HG03439 (cell line): ENCODE measurements around the gene LENG1.
A peak's percentile ranks its signal among the peaks of the same experiment; 100 is the strongest.

Experiments
- ATAC-seq: cut with Tn5 transposase; IDR thresholded peaks from one replicate; pipeline ENCODE4 v1.9.1; 2021; ENCODE audit warnings: mild to moderate bottlenecking, moderate library complexity; ENCODE audit not compliant: unreplicated experiment

Gene LENG1

GRCh38 chr19:54114340-54115108 lies 45.0 kb downstream of the LENG1 start:
- ATAC-seq = peak; percentile 3

DNA sequence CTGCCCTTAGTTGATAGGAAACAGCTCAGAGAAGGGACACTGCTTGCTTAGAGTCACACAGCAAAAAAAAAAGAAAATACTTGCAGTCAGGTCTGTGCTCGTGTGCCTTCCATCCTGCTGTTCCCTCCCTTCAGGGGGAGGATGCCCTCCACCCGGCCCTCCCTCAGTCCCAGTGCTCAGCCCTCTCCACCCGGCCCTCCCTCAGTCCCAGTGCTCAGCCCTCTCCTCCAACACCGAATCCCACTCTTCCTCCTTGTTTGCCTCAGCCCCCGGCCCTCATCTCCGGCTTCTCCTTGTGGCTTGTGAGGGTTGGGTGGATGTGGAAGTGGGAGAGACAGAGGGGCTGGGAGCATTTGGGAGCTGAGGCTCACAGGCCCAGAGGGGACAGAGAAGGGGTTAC lies 49.9 kb downstream of the LENG1 start:
- ATAC-seq = no peak

DNA sequence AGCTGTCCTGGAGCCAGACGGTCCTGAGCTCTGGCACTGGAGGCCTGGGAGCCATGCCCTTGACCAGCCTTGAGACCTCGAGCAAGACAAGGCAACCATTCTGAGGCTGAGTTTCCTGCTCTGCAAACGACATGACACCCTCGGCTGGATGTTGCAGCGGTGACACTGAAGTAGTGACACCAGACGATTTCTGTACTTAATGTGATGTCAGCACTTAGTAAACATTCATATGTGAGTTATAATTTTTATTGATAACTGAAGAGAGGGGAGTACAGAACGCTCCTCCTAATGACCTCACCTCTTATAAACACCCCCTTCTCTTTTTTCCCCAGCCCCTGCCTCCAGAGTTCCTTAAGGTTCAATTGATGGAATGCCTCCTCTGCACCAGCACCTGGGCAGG lies 51.0 kb downstream of the LENG1 start:
- ATAC-seq = no peak

DNA sequence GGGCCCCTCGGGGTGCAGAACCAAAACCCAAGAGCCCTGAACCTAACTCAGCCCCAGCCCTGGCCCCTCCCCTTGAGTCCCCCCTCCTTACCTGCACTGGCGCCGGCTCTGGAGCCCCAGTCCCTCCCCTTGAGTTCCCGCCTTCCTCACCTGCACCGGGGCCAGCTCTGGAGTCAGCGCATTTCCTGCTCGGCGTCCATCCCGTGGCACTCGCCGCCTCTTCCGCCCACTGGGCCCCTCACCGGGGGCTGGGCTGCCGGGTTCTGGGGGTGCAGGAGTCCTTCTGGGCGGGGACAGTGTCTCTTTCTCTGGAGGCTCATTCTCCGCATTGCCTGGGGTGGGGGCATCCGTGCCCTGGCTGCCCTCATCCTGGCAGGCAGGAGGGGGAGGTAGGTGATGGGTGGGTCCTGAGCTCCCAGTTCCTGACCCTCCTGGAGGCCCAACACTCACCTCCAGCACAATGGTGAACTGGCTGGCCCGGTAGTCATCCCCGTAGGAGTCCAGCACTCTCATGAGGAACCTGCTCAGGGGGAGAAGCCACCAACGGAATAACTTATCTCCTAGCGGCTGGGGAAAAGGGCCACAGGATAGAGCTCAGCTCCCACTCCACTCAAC lies 51.5 kb downstream of the LENG1 start:
- ATAC-seq = no peak

- no peak for ATAC-seq
Observed at GRCh38 chr19:54106716-54107115, 52.8 kb downstream of the LENG1 start.

GRCh38 chr19:54105796-54106195 lies 53.7 kb downstream of the LENG1 start:
- no peak for ATAC-seq
